Muscle layer of duodenum (tissue), 2 donors: ENCODE results near the gene UNC13B.

Source experiments
- H3K27ac ChIP-seq: one replicate; pipeline ENCODE4 v1.7.0; 2013; ENCODE audit warnings: mild to moderate bottlenecking, low read length
- H3K27me3 ChIP-seq: one replicate; pipeline ENCODE4 v1.7.0; 2013; ENCODE audit warnings: low read depth, mild to moderate bottlenecking, control low read depth, low read length
- H3K36me3 ChIP-seq, 2 donors: one replicate each; pipeline ENCODE4 v1.7.0; 2013; ENCODE audit warnings: low read length in 2 of 2, control low read depth in 1 of 2, mild to moderate bottlenecking in 1 of 2; ENCODE audit not compliant: insufficient read depth in 2 of 2, control insufficient read depth in 1 of 2
- H3K4me1 ChIP-seq, 2 donors: one replicate each; pipeline ENCODE4 v1.7.0; 2013; ENCODE audit warnings: low read length in 2 of 2, mild to moderate bottlenecking in 2 of 2, control low read depth in 1 of 2, moderate library complexity in 1 of 2; ENCODE audit not compliant: insufficient read depth in 2 of 2, control insufficient read depth in 1 of 2
- H3K4me3 ChIP-seq, 2 donors: one replicate each; pipeline ENCODE4 v1.7.0; 2013; ENCODE audit warnings: low read length in 2 of 2, low read depth in 1 of 2, mild to moderate bottlenecking in 1 of 2
- H3K9me3 ChIP-seq, 2 donors: one replicate each; pipeline ENCODE4 v1.7.0; 2013; ENCODE audit warnings: low read length in 2 of 2, control low read depth in 1 of 2, mild to moderate bottlenecking in 1 of 2; ENCODE audit not compliant: control insufficient read depth in 1 of 2
- donor health status: healthy.

UNC13B gene

DNA sequence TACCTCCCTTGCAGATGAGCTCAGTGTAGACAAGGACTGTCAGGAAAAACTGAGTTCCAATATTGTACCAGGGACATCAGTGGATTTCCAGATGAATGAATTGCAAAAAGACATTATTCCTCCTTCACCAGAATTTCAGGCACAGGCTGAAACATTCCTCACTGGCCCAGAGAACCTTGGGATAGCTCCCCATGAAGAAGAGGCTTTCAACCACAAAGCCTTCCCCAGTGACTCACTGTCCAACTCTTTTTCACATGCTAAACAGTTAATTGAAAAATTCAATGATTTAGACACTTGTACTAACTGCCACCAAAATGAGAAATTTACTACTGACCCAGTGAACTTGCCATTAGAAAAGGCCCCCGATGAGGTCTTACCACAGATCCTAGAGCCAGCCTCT is 144.5 kb downstream of the UNC13B start:
- Histone ChIP-seq H3K36me3 (peaks cover 0 to 8% of the 10 kb centered on the region in 2 donors), H3K4me1 (no peaks in the 10 kb centered on the region), H3K27ac (no peak overlapping the region), H3K9me3 (no peaks in the 10 kb centered on the region), H3K27me3 (no peaks in the 10 kb centered on the region), H3K4me3 (no peak overlapping the region)

DNA sequence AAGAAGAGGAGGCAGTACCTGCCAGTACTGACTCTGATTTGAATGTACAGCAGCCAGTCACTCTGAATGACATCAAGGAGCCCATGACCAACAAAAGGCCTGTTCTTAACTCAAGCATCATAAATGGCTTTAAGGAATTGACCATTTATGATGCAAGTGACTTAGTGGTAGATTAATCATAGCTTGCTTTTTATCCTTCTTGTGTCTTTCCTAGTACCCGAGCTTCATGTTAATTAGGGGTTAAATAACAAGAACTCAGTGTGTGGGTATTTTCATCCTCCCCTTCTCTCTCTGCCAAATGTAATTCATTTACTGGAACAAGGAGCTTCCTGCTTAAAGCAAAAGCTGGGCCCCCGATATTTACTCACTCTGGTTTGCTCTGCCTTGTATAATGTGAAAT is 146.5 kb downstream of the UNC13B start:
- H3K27me3 ChIP-seq: no peaks in the 10 kb centered on the region
- H3K9me3 ChIP-seq: no peaks in the 10 kb centered on the region
- peaks cover 0 to 8% of the 10 kb centered on the region in 2 donors for H3K36me3 ChIP-seq
- H3K4me1 ChIP-seq: no peaks in the 10 kb centered on the region
- no peak overlapping the region for H3K27ac ChIP-seq
- no peak overlapping the region for H3K4me3 ChIP-seq

DNA sequence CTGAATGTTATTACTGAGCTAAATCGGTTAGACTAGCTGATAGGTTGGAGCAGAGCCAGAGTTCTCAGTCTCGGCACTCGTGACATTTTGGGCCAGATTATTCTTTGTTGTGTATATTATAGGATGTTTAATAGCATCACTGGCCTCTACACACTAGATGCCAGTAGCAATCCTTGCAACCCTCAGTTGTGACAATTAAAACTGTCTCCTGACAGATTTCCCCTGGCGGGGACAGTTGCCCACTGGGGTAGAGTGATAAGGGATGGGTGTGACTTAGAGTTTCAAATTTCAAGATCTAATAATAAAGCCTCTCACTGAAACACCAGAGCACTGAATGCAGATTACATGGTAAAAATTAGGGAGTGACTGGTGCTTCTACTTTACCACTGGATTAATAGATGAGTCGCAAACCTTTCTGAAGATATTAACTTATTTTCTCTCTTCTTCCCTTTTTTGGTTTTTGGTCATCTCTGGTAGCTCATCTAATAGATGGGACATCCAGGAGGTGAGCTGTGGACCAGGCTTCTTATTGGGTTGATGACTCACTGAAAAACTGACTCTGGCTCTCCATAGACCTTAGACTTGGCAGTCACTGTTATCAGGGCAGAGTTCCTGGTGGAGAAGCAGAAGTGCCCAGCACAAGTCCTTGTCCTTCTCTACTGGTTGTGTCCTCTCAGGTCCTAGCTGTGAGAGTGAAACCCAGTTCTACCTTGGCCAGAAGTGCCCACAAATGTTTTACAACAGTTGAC is 150.3 kb downstream of the UNC13B start:
- no peak overlapping the region for H3K4me3 ChIP-seq
- peaks cover 0 to 24% of the 10 kb centered on the region in 2 donors for H3K36me3 ChIP-seq
- H3K9me3 ChIP-seq: no peaks in the 10 kb centered on the region
- no peak overlapping the region for H3K27ac ChIP-seq
- no peaks in the 10 kb centered on the region for H3K4me1 ChIP-seq
- H3K27me3 ChIP-seq: no peaks in the 10 kb centered on the region

DNA sequence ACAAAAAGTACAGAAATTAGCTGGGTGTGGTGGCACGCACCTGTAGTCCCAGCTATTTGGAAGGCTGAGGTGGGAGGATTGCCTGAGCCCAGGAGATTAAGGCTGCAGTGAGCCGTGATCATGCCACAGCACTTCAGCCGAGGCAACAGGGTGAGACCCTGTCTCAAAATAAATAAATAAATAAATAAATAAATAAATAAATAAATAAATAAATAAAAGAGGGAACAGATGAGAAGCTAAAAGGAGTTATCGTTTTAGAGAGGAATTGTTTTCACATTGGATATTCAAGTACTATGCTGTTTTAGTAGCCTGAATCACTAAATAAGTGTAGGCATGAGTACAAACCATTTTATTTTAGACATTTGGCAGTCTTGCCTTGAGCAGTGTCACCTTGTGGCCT is 151.7 kb downstream of the UNC13B start:
- Histone ChIP-seq H3K4me1 (no peaks in the 10 kb centered on the region), H3K27me3 (no peaks in the 10 kb centered on the region), H3K9me3 (no peaks in the 10 kb centered on the region), H3K36me3 (peaks cover 0 to 24% of the 10 kb centered on the region in 2 donors), H3K4me3 (no peak overlapping the region), H3K27ac (no peak overlapping the region)

DNA sequence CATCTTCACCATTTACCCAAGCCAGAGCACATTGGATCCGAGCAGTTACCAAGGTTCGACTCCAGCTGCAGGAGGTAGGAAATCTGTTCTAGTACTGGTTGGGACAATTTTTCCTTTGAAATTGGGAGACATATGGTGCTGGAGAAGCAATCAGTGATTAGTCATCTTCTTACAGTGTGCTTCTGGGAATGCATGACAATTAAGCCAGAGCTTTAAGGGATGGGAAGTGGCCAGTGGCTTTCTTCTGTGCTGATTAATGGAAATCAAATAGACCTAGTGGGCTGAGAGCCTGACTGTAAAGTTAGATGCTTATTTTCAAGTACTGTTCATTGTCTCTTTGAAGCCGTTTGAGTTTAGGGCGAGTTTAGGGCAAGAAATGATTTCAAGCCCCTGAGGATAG is 152.1 kb downstream of the UNC13B start:
- H3K36me3 ChIP-seq: peaks cover 0 to 24% of the 10 kb centered on the region in 2 donors

DNA sequence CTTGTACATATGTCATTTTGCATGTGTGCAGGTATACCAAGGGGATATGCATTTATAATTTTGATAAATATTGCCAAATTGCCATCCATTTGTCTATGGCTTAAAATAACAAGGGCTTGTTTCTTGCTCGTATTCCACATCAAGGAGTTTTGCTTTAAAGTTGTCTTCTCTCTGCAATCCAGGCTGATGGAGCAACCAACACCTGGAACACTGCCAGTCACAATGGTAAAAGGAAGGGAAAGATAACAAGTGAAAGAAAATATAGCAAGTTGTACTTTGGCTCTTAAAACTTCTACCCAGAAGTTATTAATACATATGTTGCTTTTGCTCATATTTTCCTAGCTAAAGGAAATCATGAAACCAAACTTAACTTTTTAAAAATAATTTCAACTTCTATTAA is 156.9 kb downstream of the UNC13B start:
- Histone ChIP-seq H3K36me3 (peaks cover 0 to 18% of the 10 kb centered on the region in 2 donors), H3K9me3 (no peaks in the 10 kb centered on the region), H3K27ac (no peak overlapping the region), H3K4me1 (no peaks in the 10 kb centered on the region), H3K4me3 (no peak overlapping the region), H3K27me3 (no peaks in the 10 kb centered on the region)

More for the DNA sequence above, 152.1 kb downstream of the UNC13B start:
- Histone ChIP-seq H3K4me3 (no peak overlapping the region), H3K27ac (no peak overlapping the region), H3K4me1 (no peaks in the 10 kb centered on the region), H3K27me3 (no peaks in the 10 kb centered on the region), H3K9me3 (no peaks in the 10 kb centered on the region)

DNA sequence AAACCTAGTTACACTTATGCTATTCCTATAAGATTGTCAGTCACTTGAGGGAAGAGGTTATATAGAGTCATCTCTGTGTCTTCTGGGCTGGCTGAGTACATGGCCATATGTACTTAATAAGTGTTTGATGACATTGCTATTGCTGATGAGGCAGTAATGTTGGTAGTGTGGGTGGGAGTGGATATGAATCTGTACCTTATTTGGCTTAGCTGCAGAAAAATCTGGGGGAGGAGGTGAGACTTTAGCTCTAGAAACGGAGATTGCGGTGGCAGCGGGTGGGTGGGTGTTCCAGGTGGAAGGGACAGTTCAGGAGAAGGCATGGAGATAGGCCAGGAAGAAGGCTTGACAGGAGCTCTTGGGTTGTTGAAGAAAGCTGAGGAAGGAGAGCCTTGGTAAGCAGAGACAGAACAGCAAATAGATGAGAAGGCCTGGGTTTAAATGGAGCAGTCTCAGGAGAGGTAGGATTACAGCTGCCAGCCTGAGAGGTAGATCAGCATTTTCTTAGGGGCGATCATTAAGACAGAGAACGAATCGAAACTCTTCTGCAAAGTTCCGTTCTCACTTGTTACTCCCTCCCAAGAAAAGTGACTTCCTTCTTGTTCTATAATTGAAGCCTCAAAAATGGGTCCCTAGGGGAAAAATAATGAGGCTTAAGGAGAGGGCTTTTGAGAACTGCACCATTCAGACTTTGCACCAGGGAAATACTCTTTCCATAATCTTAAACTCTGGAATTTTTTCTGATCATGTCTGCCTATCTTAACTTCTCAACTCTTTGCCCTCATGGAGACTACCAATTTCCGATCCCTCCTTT is 160.5 kb downstream of the UNC13B start:
- Histone ChIP-seq H3K27ac (no peak overlapping the region), H3K27me3 (no peaks in the 10 kb centered on the region), H3K36me3 (peaks cover 0 to 8% of the 10 kb centered on the region in 2 donors), H3K4me1 (no peaks in the 10 kb centered on the region), H3K4me3 (no peak overlapping the region), H3K9me3 (no peaks in the 10 kb centered on the region)

DNA sequence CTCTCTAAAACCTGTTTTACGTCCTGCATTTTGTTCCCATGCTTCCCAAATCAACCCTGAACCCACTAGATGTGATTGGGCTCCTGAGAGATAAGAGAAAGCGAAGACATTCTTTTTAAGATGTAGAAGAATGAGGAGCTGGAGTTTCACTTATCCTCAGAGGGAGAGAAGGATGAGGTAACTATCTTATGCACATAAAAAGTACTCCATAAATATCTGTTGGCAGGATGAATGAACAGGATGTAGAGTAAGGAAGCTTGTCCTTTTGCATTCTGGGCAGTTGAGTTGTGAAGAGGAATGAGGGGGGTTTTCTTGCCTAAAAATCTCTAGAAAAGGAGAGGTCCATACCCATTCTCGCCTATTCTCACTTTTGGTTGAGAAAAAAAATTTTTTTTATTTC is 163.2 kb downstream of the UNC13B start:
- no peak overlapping the region for H3K27ac ChIP-seq
- no peaks in the 10 kb centered on the region for H3K4me1 ChIP-seq
- H3K36me3 ChIP-seq: peaks cover 0 to 8% of the 10 kb centered on the region in 2 donors
- H3K27me3 ChIP-seq: no peaks in the 10 kb centered on the region
- no peak overlapping the region for H3K4me3 ChIP-seq
- H3K9me3 ChIP-seq: no peaks in the 10 kb centered on the region

DNA sequence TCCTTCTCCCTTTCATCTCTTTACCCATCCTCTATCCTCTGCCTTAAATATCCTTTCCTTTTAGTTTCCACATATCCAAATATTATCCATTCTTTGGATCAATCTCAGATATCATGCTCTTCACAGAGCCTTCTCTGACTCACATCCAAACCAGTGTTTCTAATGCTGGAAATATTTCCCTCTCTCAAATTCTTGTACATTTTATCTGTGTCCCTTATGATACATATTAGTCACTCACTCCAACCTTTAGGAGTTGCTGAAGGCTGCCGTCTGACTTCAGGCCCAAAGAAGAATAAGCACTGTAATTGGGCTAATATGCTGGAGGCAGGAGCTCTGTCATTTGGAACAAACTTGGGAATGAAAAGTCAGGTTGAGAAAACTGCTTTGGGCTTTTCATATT is 171.7 kb downstream of the UNC13B start:
- no peaks in the 10 kb centered on the region for H3K27me3 ChIP-seq
- no peaks in the 10 kb centered on the region for H3K36me3 ChIP-seq
- no peaks in the 10 kb centered on the region for H3K9me3 ChIP-seq
- no peak overlapping the region for H3K4me3 ChIP-seq
- H3K27ac ChIP-seq: no peak overlapping the region
- no peaks in the 10 kb centered on the region for H3K4me1 ChIP-seq

DNA sequence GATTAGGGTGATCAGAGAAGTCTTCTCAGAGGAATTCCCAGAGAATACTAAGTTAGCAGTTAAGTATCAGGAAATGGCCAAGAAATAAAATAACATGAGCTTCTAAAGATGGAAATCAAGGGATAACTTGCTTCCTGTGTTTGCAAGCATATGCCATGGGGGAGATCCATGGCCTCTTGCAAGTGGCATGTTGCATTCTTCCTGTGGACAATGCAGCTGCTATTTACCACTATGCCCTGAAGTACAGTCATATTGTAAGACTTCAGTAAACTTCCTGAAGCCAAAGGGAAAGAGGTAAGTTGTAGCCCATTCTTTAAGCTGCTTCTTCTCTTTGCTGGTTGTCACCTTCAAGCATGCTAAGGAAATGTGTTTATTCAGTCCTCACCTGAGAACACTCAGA is 173.4 kb downstream of the UNC13B start:
- Histone ChIP-seq H3K9me3 (no peaks in the 10 kb centered on the region), H3K4me1 (no peaks in the 10 kb centered on the region), H3K27me3 (no peaks in the 10 kb centered on the region), H3K36me3 (no peaks in the 10 kb centered on the region), H3K4me3 (no peak overlapping the region), H3K27ac (no peak overlapping the region)

DNA sequence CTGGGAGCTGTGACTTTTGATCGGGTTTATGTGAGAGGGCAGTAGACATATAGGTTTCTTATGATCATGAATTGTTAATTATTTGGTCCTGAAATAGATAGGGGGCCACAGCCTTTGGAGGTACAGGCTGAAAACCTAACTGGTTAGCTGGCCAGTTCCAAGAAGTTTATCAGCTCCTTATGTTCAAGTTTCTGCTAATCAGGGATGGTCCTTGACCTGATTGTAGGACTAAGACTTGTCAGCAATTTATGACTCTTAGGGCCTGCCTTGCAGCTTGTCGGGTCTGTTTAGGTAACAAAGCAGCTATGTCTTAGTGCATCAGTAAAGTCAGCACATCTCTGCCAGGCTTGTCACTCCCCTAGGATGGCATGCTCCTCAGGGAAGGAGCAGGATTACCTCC is 176.3 kb downstream of the UNC13B start:
- H3K27me3 ChIP-seq: no peaks in the 10 kb centered on the region
- no peak overlapping the region for H3K4me3 ChIP-seq
- no peak overlapping the region for H3K27ac ChIP-seq
- H3K36me3 ChIP-seq: no peaks in the 10 kb centered on the region
- H3K9me3 ChIP-seq: no peaks in the 10 kb centered on the region
- peaks cover 0 to 8% of the 10 kb centered on the region in 2 donors for H3K4me1 ChIP-seq
